ENCODE results near the gene PIP5KL1.

GRCh38 chr9:127946728-127947127 is 16.2 kb upstream of the PIP5KL1 start:
- TF ChIP-seq REST (IDR thresholded peaks at IDR 0.05; ENCODE audit: borderline replicate concordance) = no peak
- no peak for TF ChIP-seq EZH2 (IDR thresholded peaks at IDR 0.05; ENCODE audit: borderline replicate concordance, insufficient read depth, low read length, poor library complexity, severe bottlenecking)
- no peak for TF ChIP-seq POLR2AphosphoS5 (IDR thresholded peaks at IDR 0.05)
- TF ChIP-seq CTCF (IDR thresholded peaks at IDR 0.05; ENCODE audit: poor library complexity, severe bottlenecking) = no peak
- no peak for TF ChIP-seq EP300 (conservative IDR thresholded peaks at IDR 0.05; ENCODE audit: poor library complexity, severe bottlenecking)
- no peak for TF ChIP-seq RAD21 (conservative IDR thresholded peaks at IDR 0.05)
- no peak for TF ChIP-seq SMC3 (conservative IDR thresholded peaks at IDR 0.05; ENCODE audit: poor library complexity)
- no peak for TF ChIP-seq MXI1 (conservative IDR thresholded peaks at IDR 0.05; ENCODE audit: poor library complexity, severe bottlenecking)

Data from neural cell (in vitro differentiated cells).